SK-N-SH treated with all-trans-retinoic acid at 6 μM for 48 hours (cell line): ENCODE results near the gene UGP2.
"Not testable (repeated sequence)": the region's sequence is repeated elsewhere in the genome, so short reads cannot be mapped to it uniquely, and the experiment has no call there.

Experiments
- ATAC-seq: fragments of 200-7000 bp; cut with Tn5 transposase; 3 replicates; pipeline ENCODE4 v1.9.1; 2020; ENCODE audit warnings: mild to moderate bottlenecking, moderate library complexity
- ARNTL ChIP-seq: fragments of 450-650 bp; formaldehyde crosslinking; IDR thresholded peaks from 2 replicates; pipeline ENCODE4 v1.5.0; 2020; ENCODE audit warnings: low read depth, mild to moderate bottlenecking, moderate library complexity, borderline replicate concordance
- BACH2 ChIP-seq: fragments of 250-450 bp; sonication (Bioruptor Pico); IDR thresholded peaks from 2 replicates; pipeline ENCODE4 v1.9.0; 2021; ENCODE audit warnings: mild to moderate bottlenecking, borderline replicate concordance
- CSDC2 ChIP-seq: fragments of 250-450 bp; sonication (Bioruptor Pico); IDR thresholded peaks from 2 replicates; pipeline ENCODE4 v1.5.0; 2020; ENCODE audit warnings: mild to moderate bottlenecking, moderate library complexity
- CSRNP3 ChIP-seq: fragments of 250-450 bp; sonication (Bioruptor Pico); IDR thresholded peaks from 2 replicates; pipeline ENCODE4 v1.5.1; 2021; ENCODE audit warnings: mild to moderate bottlenecking, moderate library complexity
- GLIS3 ChIP-seq: fragments of 250-450 bp; sonication (Bioruptor Pico); IDR thresholded peaks from 2 replicates; pipeline ENCODE4 v1.5.0; 2020; ENCODE audit warnings: mild to moderate bottlenecking, moderate library complexity
- POU6F1 ChIP-seq: fragments of 250-450 bp; sonication (Bioruptor Pico); IDR thresholded peaks from 2 replicates; pipeline ENCODE4 v1.8.0; 2021; ENCODE audit warnings: low read depth, mild to moderate bottlenecking, moderate library complexity, borderline replicate concordance
- RARB ChIP-seq: fragments of 250-450 bp; sonication (Bioruptor Pico); IDR thresholded peaks from 2 replicates; pipeline ENCODE4 v1.8.0; 2021; ENCODE audit warnings: mild to moderate bottlenecking, moderate library complexity
- TCF4 ChIP-seq: fragments of 250-450 bp; sonication (Bioruptor Pico); IDR thresholded peaks from 2 replicates; pipeline ENCODE4 v1.8.0; 2021; ENCODE audit warnings: mild to moderate bottlenecking, moderate library complexity, borderline replicate concordance
- TOX ChIP-seq: fragments of 250-450 bp; sonication (Bioruptor Pico); IDR thresholded peaks from 2 replicates; pipeline ENCODE4 v1.8.0; 2021; ENCODE audit warnings: mild to moderate bottlenecking, moderate library complexity, borderline replicate concordance
- ZC3H10 ChIP-seq: fragments of 250-450 bp; sonication (Bioruptor Pico); IDR thresholded peaks from 2 replicates; pipeline ENCODE4 v1.5.1; 2021; ENCODE audit warnings: mild to moderate bottlenecking, moderate library complexity
- ZFP30 ChIP-seq: fragments of 450-650 bp; formaldehyde crosslinking; IDR thresholded peaks from 2 replicates; pipeline ENCODE4 v1.5.0; 2022; ENCODE audit warnings: mild to moderate bottlenecking, moderate library complexity
- ZNF565 ChIP-seq: fragments of 450-650 bp; formaldehyde crosslinking; conservative IDR thresholded peaks from 2 replicates; pipeline ENCODE4 v1.5.0; 2020; ENCODE audit warnings: low read depth, mild to moderate bottlenecking, moderate library complexity
- ZNF70 ChIP-seq: fragments of 450-650 bp; formaldehyde crosslinking; IDR thresholded peaks from 2 replicates; pipeline ENCODE4 v1.5.0; 2020; ENCODE audit warnings: mild to moderate bottlenecking, moderate library complexity
- TF ChIP-seq, protein P1 (sequence below): fragments of 250-450 bp; sonication (Bioruptor Pico); IDR thresholded peaks from 2 replicates; pipeline ENCODE4 v1.8.0; 2020; ENCODE audit warnings: mild to moderate bottlenecking, moderate library complexity, borderline replicate concordance
- TF ChIP-seq, protein P2 (sequence below): fragments of 250-450 bp; sonication (Bioruptor Pico); IDR thresholded peaks from 2 replicates; pipeline ENCODE4 v1.5.0; 2020; ENCODE audit warnings: mild to moderate bottlenecking, moderate library complexity
- TF ChIP-seq, protein P3 (sequence below): fragments of 250-450 bp; sonication (Bioruptor Pico); IDR thresholded peaks from 2 replicates; pipeline ENCODE4 v1.5.1; 2020; ENCODE audit warnings: low read depth, mild to moderate bottlenecking, moderate library complexity

The UGP2 gene

GRCh38 chr2:63805412-63805811 lies 36.3 kb upstream of the UGP2 start:
- TF ChIP-seq RARB (CRISPR knock-in tag) = no peak
- no peak for TF ChIP-seq TOX (CRISPR knock-in tag)
- no peak for TF ChIP-seq CSRNP3 (CRISPR knock-in tag)
- TF ChIP-seq, protein P1, sequence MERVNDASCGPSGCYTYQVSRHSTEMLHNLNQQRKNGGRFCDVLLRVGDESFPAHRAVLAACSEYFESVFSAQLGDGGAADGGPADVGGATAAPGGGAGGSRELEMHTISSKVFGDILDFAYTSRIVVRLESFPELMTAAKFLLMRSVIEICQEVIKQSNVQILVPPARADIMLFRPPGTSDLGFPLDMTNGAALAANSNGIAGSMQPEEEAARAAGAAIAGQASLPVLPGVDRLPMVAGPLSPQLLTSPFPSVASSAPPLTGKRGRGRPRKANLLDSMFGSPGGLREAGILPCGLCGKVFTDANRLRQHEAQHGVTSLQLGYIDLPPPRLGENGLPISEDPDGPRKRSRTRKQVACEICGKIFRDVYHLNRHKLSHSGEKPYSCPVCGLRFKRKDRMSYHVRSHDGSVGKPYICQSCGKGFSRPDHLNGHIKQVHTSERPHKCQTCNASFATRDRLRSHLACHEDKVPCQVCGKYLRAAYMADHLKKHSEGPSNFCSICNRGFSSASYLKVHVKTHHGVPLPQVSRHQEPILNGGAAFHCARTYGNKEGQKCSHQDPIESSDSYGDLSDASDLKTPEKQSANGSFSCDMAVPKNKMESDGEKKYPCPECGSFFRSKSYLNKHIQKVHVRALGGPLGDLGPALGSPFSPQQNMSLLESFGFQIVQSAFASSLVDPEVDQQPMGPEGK (CRISPR knock-in tag) = no peak
- no peak for TF ChIP-seq GLIS3 (CRISPR knock-in tag)
- TF ChIP-seq ZNF70 (CRISPR knock-in tag) = no peak
- TF ChIP-seq, protein P2, sequence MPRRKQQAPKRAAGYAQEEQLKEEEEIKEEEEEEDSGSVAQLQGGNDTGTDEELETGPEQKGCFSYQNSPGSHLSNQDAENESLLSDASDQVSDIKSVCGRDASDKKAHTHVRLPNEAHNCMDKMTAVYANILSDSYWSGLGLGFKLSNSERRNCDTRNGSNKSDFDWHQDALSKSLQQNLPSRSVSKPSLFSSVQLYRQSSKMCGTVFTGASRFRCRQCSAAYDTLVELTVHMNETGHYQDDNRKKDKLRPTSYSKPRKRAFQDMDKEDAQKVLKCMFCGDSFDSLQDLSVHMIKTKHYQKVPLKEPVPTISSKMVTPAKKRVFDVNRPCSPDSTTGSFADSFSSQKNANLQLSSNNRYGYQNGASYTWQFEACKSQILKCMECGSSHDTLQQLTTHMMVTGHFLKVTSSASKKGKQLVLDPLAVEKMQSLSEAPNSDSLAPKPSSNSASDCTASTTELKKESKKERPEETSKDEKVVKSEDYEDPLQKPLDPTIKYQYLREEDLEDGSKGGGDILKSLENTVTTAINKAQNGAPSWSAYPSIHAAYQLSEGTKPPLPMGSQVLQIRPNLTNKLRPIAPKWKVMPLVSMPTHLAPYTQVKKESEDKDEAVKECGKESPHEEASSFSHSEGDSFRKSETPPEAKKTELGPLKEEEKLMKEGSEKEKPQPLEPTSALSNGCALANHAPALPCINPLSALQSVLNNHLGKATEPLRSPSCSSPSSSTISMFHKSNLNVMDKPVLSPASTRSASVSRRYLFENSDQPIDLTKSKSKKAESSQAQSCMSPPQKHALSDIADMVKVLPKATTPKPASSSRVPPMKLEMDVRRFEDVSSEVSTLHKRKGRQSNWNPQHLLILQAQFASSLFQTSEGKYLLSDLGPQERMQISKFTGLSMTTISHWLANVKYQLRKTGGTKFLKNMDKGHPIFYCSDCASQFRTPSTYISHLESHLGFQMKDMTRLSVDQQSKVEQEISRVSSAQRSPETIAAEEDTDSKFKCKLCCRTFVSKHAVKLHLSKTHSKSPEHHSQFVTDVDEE (CRISPR knock-in tag) = no peak
- no peak for TF ChIP-seq POU6F1 (CRISPR knock-in tag)
- TF ChIP-seq ZC3H10 (CRISPR knock-in tag) = no peak
- TF ChIP-seq, protein P3, sequence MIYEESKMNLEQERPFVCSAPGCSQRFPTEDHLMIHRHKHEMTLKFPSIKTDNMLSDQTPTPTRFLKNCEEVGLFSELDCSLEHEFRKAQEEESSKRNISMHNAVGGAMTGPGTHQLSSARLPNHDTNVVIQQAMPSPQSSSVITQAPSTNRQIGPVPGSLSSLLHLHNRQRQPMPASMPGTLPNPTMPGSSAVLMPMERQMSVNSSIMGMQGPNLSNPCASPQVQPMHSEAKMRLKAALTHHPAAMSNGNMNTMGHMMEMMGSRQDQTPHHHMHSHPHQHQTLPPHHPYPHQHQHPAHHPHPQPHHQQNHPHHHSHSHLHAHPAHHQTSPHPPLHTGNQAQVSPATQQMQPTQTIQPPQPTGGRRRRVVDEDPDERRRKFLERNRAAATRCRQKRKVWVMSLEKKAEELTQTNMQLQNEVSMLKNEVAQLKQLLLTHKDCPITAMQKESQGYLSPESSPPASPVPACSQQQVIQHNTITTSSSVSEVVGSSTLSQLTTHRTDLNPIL (CRISPR knock-in tag) = no peak
- TF ChIP-seq ARNTL (CRISPR knock-in tag) = no peak
- TF ChIP-seq ZFP30 (CRISPR knock-in tag) = no peak
- ATAC-seq = no peak

- ATAC-seq = not testable (repeated sequence)
Measured at GRCh38 chr2:63808036-63808435, 33.7 kb upstream of the UGP2 start.

GRCh38 chr2:63808911-63809310 lies 32.8 kb upstream of the UGP2 start:
- not testable (repeated sequence) for ATAC-seq

GRCh38 chr2:63811063-63811462 lies 30.6 kb upstream of the UGP2 start:
- TF ChIP-seq BACH2 (CRISPR knock-in tag) (no peak), POU6F1 (CRISPR knock-in tag) (no peak), ZNF70 (CRISPR knock-in tag) (no peak), CSDC2 (no peak), ZNF565 (no peak), TCF4 (no peak)

DNA sequence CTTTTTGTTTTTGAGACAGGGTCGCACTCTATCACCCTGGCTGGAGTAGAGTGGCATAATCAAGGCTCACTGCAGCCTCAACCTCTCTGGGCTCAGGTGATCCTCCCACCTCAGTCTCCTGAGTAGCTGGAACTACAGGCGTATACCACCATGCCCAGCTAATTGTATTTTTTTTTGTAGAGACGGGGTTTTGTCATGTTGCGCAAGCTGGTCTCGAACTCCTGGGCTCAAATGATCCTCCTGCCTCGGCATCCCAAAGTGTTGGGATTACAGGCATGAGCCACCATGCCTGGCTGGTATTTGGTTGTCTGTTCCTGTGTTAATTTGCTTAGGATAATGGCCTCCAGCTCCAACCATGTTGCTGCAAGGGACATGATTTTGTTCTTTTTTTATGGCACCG lies 29.8 kb upstream of the UGP2 start:
- not testable (repeated sequence) for ATAC-seq

More at GRCh38 chr2:63811063-63811462, 30.6 kb upstream of the UGP2 start:
- ATAC-seq = no peak
